OCI-LY7 (cell line): ENCODE measurements around the gene MGMT.

Experiments used
- CTCF ChIP-seq: fragments of 200-600 bp; sonication (generic); conservative IDR thresholded peaks from 2 replicates; pipeline ENCODE4 v1.5.1; 2014; ENCODE audit warnings: mild to moderate bottlenecking, antibody characterized with exemption, low read length, moderate library complexity, mixed read lengths
- EZH2phosphoT487 ChIP-seq: fragments of 200-600 bp; sonication (generic); IDR thresholded peaks from 2 replicates; pipeline ENCODE4 v1.6.1; 2018; ENCODE audit warnings: low read depth, borderline replicate concordance, mild to moderate bottlenecking, mixed run types, antibody characterized with exemption, low read length, moderate library complexity, mixed read lengths

GRCh38 chr10:129652021-129652420, 185.0 kb downstream of the MGMT start:
- no peak for TF ChIP-seq CTCF
- TF ChIP-seq EZH2phosphoT487: no peak
